Measurements from ENCODE around the gene TMC1.

DNA sequence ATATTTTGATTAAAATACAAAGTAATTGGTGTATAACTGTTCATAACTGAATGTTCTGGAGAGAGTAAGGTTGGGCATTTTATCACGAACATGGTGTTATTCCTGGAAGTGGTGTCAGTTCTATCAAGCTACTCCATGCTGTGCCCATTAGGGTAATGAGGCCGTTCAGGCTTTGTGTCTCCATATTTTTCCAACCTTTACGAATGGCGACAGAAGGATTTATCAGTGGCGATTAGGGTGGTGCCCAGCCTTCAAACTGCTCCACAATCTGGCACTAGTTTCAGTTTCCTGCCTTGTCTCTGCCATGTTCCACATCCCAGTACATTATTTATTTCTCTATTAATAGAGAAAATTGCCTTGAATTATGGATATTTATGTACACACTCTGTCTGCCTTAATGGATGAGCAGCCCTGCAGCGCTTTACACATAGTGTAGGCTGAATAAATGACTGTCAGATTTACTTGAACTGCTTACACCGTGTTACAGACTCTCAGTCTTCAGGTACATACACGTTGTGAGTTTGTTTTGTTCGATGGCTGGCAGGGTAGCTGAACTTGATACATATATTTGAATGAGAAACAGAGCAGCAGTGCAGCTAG, 23.9 kb upstream of the TMC1 start:
- TF ChIP-seq EZH2 (IDR thresholded peaks at IDR 0.05; ENCODE audit: low read depth), result no peak
- TF ChIP-seq, protein P1, sequence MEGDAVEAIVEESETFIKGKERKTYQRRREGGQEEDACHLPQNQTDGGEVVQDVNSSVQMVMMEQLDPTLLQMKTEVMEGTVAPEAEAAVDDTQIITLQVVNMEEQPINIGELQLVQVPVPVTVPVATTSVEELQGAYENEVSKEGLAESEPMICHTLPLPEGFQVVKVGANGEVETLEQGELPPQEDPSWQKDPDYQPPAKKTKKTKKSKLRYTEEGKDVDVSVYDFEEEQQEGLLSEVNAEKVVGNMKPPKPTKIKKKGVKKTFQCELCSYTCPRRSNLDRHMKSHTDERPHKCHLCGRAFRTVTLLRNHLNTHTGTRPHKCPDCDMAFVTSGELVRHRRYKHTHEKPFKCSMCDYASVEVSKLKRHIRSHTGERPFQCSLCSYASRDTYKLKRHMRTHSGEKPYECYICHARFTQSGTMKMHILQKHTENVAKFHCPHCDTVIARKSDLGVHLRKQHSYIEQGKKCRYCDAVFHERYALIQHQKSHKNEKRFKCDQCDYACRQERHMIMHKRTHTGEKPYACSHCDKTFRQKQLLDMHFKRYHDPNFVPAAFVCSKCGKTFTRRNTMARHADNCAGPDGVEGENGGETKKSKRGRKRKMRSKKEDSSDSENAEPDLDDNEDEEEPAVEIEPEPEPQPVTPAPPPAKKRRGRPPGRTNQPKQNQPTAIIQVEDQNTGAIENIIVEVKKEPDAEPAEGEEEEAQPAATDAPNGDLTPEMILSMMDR (conservative IDR thresholded peaks at IDR 0.05), result no peak

Measured in PC-9 (cell line).